Mesothelial cell of epicardium (in vitro differentiated cells): ENCODE measurements around the gene KIRREL2. TPM values are rescaled to one million over a fixed set of nuclear protein-coding genes. Genes with fewer than 3 reads are reported as not detected.

Experiments used
- DNase-seq, 2 experiments: peaks; one replicate each; pipeline ENCODE4 v3.0.0; 2021; ENCODE audit warnings: low spot score in 2 of 2; ENCODE audit not compliant: unreplicated experiment in 2 of 2
- H3K27ac Mint-ChIP-seq: 2 replicates; pipeline ENCODE4 v1.8.0; 2021; ENCODE audit warnings: mixed read lengths
- H3K27me3 Mint-ChIP-seq: 2 replicates; pipeline ENCODE4 v1.8.0; 2021; ENCODE audit warnings: low read depth, mixed read lengths
- H3K36me3 Mint-ChIP-seq: 2 replicates; pipeline ENCODE4 v1.8.0; 2021; ENCODE audit warnings: mixed read lengths
- H3K4me1 Mint-ChIP-seq: 2 replicates; pipeline ENCODE4 v1.8.0; 2021; ENCODE audit warnings: mixed read lengths
- H3K4me3 Mint-ChIP-seq: 2 replicates; pipeline ENCODE4 v1.8.0; 2021; ENCODE audit warnings: mild to moderate bottlenecking, moderate library complexity, mixed read lengths
- H3K9me3 Mint-ChIP-seq: 2 replicates; pipeline ENCODE4 v1.8.0; 2021; ENCODE audit warnings: mixed read lengths
- CTCF ChIP-seq: fragments of 200-600 bp; sonication (generic); IDR thresholded peaks from one replicate; pipeline ENCODE4 v1.5.0; 2021; ENCODE audit warnings: antibody characterized with exemption; ENCODE audit not compliant: unreplicated experiment
- total RNA-seq: library from RNA; stranded (reverse); gene quantifications from 3 replicates; pipeline ENCODE4 v1.2.1, GENCODE V29; 2021

Gene KIRREL2
- 1.4 TPM in 3 replicates for total RNA-seq

DNA sequence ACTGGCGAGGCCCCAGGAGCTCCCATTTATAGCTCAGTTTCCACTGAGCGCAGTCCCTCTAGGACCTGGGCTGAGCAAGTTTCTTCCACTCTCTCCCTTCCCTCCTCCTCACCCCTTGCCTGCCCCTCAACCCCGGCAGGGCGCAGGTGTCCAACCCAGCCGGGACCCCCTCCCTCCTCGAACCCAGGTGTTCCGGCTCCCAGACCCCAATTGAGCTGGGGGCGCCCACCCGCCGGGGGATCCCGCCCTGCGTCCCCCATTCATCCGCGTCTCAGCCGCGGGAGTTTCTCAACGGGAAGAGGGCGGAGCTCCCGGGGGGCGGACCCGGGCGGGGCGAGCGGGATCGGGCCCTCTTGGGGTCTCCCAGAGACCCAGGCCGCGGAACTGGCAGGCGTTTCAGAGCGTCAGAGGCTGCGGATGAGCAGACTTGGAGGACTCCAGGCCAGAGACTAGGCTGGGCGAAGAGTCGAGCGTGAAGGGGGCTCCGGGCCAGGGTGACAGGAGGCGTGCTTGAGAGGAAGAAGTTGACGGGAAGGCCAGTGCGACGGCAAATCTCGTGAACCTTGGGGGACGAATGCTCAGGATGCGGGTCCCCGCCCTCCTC is at the start of gene KIRREL2:
KIRREL2 (plus strand) TSS at position 366 of the 604 bp plus-strand sequence; CDS start at position 575, 209 bp downstream.
- TF ChIP-seq CTCF = no peak
- peak within 1 kb of the TSS; percentile 69 for H3K4me3 Mint-ChIP-seq
- DNase-seq = peak in 1 of 2 experiments; percentile 63
- H3K27ac Mint-ChIP-seq = no peak within 1 kb of the TSS
- no peaks in the 10 kb centered on the region for H3K9me3 Mint-ChIP-seq
- peaks cover 90% of the 10 kb centered on the region for H3K27me3 Mint-ChIP-seq
- peaks cover 23% of the 10 kb centered on the region for H3K4me1 Mint-ChIP-seq
- H3K36me3 Mint-ChIP-seq = no peaks in the 10 kb centered on the region

- DNase-seq = no peak
- TF ChIP-seq CTCF = no peak
- Mint-ChIP-seq H3K4me3 (no peak overlapping the region), H3K9me3 (no peaks in the 10 kb centered on the region), H3K4me1 (no peaks in the 10 kb centered on the region), H3K36me3 (no peaks in the 10 kb centered on the region), H3K27ac (no peak overlapping the region), H3K27me3 (peaks cover 52% of the 10 kb centered on the region)
These were observed 49.1 kb upstream of the KIRREL2 start for GRCh38 chr19:35807633-35808032.

DNA sequence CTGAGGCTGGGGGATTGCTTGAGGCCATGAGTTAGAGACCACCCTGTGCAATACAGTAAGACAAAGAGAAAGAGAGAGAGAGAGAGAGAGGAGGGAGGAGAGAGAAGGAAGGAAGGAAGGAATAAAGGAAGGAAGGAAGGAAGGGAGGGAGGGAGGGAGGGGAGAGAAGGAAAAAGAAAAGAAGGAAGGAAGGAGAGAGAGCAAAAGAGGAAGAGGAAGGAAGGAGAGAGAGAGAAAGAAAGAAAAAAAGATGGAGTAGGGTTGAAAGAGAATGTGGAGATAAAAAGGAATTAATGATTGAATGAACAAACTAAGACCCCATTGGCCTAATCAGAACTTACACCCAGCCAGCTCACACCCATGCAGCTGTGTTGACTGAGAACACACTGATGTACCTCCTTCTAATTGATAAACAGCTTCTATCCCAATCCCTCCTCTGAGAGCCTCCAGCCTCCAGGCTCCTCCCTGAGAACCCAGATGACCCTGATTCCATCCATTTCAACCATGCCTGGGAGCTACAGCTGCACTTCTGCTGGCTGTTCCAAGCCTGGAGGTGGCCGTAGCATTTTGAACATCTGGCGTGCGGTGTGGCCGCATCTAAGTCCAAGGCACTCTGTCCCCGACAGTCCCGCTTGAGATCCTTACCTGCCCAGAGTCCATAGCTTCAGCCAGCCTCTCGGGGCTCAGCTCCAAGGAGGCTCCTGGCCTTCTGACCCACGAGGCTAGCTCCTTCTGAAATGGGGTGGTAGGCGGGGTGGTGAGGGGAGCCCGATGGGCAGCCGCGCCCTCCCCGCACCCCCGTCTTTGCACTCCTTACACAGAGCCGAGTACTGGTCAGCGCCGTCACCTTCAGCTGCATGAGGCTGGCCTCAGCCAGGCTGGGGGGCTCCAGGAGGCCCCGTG is 45.1 kb upstream of the KIRREL2 start:
- peaks cover 47% of the 10 kb centered on the region for H3K27me3 Mint-ChIP-seq
- TF ChIP-seq CTCF = no peak
- H3K9me3 Mint-ChIP-seq = no peaks in the 10 kb centered on the region
- no peaks in the 10 kb centered on the region for H3K36me3 Mint-ChIP-seq
- H3K4me1 Mint-ChIP-seq = no peaks in the 10 kb centered on the region
- DNase-seq = no peak
- H3K27ac Mint-ChIP-seq = no peak overlapping the region
- H3K4me3 Mint-ChIP-seq = no peak overlapping the region

DNA sequence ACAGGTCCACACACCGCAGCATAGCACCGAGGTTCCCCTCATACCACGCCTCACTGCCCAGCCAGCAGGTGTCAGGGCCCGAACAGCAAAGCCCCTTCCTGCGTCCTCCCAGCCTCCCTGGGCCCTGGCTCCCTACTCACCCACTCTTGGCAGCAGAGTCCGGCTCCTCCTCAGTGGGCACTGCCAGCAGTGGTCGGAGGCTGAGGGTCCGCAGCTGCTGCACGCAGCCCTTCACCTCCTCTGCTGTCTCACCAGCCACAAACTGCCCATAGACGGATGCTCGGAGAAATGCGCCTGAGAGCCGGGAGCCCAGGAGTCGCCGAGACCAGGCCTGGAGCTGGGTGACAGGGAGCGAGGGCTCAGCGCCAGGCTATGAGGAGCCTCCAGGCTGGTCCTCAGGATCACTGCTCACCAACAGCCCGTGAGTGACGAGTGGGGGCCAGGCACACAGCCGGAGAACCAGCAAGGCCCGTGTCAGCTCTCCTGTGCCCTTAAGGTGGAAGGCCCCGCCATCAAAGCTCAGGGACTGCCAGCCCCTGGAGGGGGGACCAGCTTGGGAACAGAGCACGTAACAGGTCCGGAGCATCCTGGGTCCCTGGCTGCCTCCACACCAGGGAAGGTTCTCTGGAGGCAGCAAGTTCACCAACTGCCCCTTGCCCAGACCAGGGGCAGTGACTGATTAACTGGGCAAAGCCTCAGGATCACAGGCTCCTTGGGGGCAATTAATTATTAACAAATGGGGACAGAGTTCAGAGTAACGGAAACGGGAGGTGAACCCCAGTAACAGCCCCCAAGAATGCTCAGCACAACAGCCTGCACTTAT is 44.3 kb upstream of the KIRREL2 start, which contains the start of gene PRODH2:
PRODH2 (minus strand) TSS at position 626 of the 823 bp plus-strand sequence; CDS start at position 586, 40 bp downstream.
- TF ChIP-seq CTCF = no peak
- H3K4me3 Mint-ChIP-seq = no peak within 1 kb of the TSS
- H3K9me3 Mint-ChIP-seq = no peaks in the 10 kb centered on the region
- H3K4me1 Mint-ChIP-seq = no peaks in the 10 kb centered on the region
- no peak within 1 kb of the TSS for H3K27ac Mint-ChIP-seq
- H3K36me3 Mint-ChIP-seq = no peaks in the 10 kb centered on the region
- H3K27me3 Mint-ChIP-seq = peaks cover 47% of the 10 kb centered on the region
- DNase-seq = no peak

GRCh38 chr19:35813043-35813890 is 43.4 kb upstream of the KIRREL2 start:
- no peak for DNase-seq
- no peaks in the 10 kb centered on the region for H3K9me3 Mint-ChIP-seq
- H3K4me3 Mint-ChIP-seq = no peak overlapping the region
- no peak for TF ChIP-seq CTCF
- no peak overlapping the region for H3K27ac Mint-ChIP-seq
- H3K4me1 Mint-ChIP-seq = no peaks in the 10 kb centered on the region
- H3K27me3 Mint-ChIP-seq = peaks cover 44% of the 10 kb centered on the region
- no peaks in the 10 kb centered on the region for H3K36me3 Mint-ChIP-seq
